Measurements from ENCODE around the gene XRCC5. TPM values are rescaled to one million over a fixed set of nuclear protein-coding genes. Genes with fewer than 3 reads are reported as not detected.
A peak's percentile ranks its signal among the peaks of the same experiment; 100 is the strongest.

Gene XRCC5
- total RNA-seq, 1 experiment from 2014 or later, result 424 TPM

DNA sequence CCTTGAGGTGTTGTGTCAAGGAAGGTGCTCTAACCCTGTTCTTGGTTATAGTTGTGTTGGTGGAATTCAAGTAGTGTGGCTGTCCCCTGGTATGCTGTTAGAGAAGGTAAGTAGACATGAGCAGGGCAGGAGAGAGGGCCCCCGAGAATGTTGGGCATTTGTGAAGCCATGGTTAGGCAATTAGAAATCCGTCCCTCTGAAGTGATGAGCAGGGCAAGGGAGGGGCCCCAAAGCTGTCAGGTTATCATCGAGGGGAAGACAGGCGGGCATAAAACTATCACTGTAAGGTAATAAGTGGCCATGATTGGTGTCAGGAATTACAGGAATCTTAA is 5.2 kb downstream of the XRCC5 start:
- Histone ChIP-seq H3K4me2 (ENCODE audit: low read length) (peak overlapping the region; percentile 41), H3K27me3 (ENCODE audit: insufficient read depth, low read length) (no peaks in the 10 kb centered on the region), H3K36me3 (ENCODE audit: control insufficient read depth in 1 of 2, insufficient read depth in 2 of 2, low read length in 2 of 2) (peaks cover 49 to 80% of the 10 kb centered on the region in 2 experiments), H3K9ac (ENCODE audit: low read length) (no peak overlapping the region), H4K20me1 (ENCODE audit: insufficient read depth) (peaks cover 33% of the 10 kb centered on the region; the same call in 1 of the 2 replicates), H3K79me2 (ENCODE audit: insufficient read depth, low read length) (peaks cover 94% of the 10 kb centered on the region), H3K27ac (ENCODE audit: low read depth, low read length) (peak overlapping the region; percentile 23), H3K9me3 (ENCODE audit: control insufficient read depth in 1 of 2, insufficient read depth in 1 of 2, low read depth in 1 of 2, low read length in 2 of 2) (no peaks in the 10 kb centered on the region), H2AFZ (ENCODE audit: low read depth, low read length, poor library complexity, severe bottlenecking) (no peak overlapping the region), H3K4me3 (replicated peaks in 1 of 2; ENCODE audit: low read depth in 1 of 2, low read length in 2 of 2) (no peak overlapping the region), H3K4me1 (ENCODE audit: control insufficient read depth in 1 of 2, insufficient read depth in 2 of 2, low read length in 2 of 2) (peaks cover 7 to 22% of the 10 kb centered on the region in 2 experiments; a peak in 3 of 4 replicates), H3K9me2 (ENCODE audit: insufficient read depth) (no peaks in the 10 kb centered on the region)
- ChIA-PET POLR2A (interaction anchor here (0.7 to 0.9 kb wide), 3 partner anchors 12 to 35 kb away, joined by 3 read pairs; no protein-coding TSS in a partner anchor), CTCF (interaction anchor here (0.6 to 1.2 kb wide), 12 partner anchors 9 to 56 kb away, joined by 3 to 12 read pairs (median 4); partner anchors contain the start of genes PECR and TMEM169), RAD21 (ENCODE audit: low non-redundant PET in 1 of 2, low total read pairs in 2 of 2, uncharacterized antibody in 2 of 2, unreplicated experiment in 2 of 2) (no interaction called here)
- DNase-seq (ENCODE audit: low read depth, low spot score) (no peak), ATAC-seq (peak; percentile 53)
- no TSS peak for BruUV-seq (replicated peaks)
- TF ChIP-seq ZFX (IDR thresholded peaks at IDR 0.05), result no peak
- no peak for TF ChIP-seq EZH2phosphoT487 (IDR thresholded peaks at IDR 0.05; ENCODE audit: borderline replicate concordance)
- TF ChIP-seq, protein P1, sequence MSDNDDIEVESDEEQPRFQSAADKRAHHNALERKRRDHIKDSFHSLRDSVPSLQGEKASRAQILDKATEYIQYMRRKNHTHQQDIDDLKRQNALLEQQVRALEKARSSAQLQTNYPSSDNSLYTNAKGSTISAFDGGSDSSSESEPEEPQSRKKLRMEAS (IDR thresholded peaks at IDR 0.05), result no peak
- TF ChIP-seq, protein P2, sequence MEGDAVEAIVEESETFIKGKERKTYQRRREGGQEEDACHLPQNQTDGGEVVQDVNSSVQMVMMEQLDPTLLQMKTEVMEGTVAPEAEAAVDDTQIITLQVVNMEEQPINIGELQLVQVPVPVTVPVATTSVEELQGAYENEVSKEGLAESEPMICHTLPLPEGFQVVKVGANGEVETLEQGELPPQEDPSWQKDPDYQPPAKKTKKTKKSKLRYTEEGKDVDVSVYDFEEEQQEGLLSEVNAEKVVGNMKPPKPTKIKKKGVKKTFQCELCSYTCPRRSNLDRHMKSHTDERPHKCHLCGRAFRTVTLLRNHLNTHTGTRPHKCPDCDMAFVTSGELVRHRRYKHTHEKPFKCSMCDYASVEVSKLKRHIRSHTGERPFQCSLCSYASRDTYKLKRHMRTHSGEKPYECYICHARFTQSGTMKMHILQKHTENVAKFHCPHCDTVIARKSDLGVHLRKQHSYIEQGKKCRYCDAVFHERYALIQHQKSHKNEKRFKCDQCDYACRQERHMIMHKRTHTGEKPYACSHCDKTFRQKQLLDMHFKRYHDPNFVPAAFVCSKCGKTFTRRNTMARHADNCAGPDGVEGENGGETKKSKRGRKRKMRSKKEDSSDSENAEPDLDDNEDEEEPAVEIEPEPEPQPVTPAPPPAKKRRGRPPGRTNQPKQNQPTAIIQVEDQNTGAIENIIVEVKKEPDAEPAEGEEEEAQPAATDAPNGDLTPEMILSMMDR (IDR thresholded peaks at IDR 0.05 in 2 of 3, conservative IDR thresholded peaks at IDR 0.05 in 1 of 3; ENCODE audit: borderline replicate concordance in 1 of 3, insufficient read depth in 1 of 3, low read depth in 2 of 3, low read length in 2 of 3), result no peak
- TF ChIP-seq POLR2A (IDR thresholded peaks at IDR 0.05; ENCODE audit: borderline replicate concordance, extremely low read depth, insufficient read depth, insufficient read length), result no peak
- TF ChIP-seq, protein P3, sequence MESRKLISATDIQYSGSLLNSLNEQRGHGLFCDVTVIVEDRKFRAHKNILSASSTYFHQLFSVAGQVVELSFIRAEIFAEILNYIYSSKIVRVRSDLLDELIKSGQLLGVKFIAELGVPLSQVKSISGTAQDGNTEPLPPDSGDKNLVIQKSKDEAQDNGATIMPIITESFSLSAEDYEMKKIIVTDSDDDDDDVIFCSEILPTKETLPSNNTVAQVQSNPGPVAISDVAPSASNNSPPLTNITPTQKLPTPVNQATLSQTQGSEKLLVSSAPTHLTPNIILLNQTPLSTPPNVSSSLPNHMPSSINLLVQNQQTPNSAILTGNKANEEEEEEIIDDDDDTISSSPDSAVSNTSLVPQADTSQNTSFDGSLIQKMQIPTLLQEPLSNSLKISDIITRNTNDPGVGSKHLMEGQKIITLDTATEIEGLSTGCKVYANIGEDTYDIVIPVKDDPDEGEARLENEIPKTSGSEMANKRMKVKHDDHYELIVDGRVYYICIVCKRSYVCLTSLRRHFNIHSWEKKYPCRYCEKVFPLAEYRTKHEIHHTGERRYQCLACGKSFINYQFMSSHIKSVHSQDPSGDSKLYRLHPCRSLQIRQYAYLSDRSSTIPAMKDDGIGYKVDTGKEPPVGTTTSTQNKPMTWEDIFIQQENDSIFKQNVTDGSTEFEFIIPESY (IDR thresholded peaks at IDR 0.05; ENCODE audit: extremely low read depth, insufficient replicate concordance, low read length), result no peak
- TF ChIP-seq CEBPB (IDR thresholded peaks at IDR 0.05; ENCODE audit: low read depth), result no peak
- no peak for TF ChIP-seq JUND (IDR thresholded peaks at IDR 0.05)
- TF ChIP-seq SP1 (IDR thresholded peaks at IDR 0.05; ENCODE audit: low read depth), result no peak
- TF ChIP-seq FOSL1 (IDR thresholded peaks at IDR 0.05; ENCODE audit: low read depth), result no peak
- TF ChIP-seq EGR1 (IDR thresholded peaks at IDR 0.05; ENCODE audit: low read depth), result no peak
- no peak for TF ChIP-seq POLR2AphosphoS5 (IDR thresholded peaks at IDR 0.05; ENCODE audit: low read depth, low read length)
- no peak for TF ChIP-seq TCF7L2 (IDR thresholded peaks at IDR 0.05; ENCODE audit: borderline replicate concordance, extremely low read depth, insufficient read depth, insufficient read length)
- TF ChIP-seq SIN3A (IDR thresholded peaks at IDR 0.05; ENCODE audit: low read depth), result no peak
- TF ChIP-seq ELF1 (IDR thresholded peaks at IDR 0.05; ENCODE audit: borderline replicate concordance, low read depth), result no peak
- TF ChIP-seq, protein P4, sequence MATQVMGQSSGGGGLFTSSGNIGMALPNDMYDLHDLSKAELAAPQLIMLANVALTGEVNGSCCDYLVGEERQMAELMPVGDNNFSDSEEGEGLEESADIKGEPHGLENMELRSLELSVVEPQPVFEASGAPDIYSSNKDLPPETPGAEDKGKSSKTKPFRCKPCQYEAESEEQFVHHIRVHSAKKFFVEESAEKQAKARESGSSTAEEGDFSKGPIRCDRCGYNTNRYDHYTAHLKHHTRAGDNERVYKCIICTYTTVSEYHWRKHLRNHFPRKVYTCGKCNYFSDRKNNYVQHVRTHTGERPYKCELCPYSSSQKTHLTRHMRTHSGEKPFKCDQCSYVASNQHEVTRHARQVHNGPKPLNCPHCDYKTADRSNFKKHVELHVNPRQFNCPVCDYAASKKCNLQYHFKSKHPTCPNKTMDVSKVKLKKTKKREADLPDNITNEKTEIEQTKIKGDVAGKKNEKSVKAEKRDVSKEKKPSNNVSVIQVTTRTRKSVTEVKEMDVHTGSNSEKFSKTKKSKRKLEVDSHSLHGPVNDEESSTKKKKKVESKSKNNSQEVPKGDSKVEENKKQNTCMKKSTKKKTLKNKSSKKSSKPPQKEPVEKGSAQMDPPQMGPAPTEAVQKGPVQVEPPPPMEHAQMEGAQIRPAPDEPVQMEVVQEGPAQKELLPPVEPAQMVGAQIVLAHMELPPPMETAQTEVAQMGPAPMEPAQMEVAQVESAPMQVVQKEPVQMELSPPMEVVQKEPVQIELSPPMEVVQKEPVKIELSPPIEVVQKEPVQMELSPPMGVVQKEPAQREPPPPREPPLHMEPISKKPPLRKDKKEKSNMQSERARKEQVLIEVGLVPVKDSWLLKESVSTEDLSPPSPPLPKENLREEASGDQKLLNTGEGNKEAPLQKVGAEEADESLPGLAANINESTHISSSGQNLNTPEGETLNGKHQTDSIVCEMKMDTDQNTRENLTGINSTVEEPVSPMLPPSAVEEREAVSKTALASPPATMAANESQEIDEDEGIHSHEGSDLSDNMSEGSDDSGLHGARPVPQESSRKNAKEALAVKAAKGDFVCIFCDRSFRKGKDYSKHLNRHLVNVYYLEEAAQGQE (IDR thresholded peaks at IDR 0.05; ENCODE audit: low read depth), result no peak
- no peak for TF ChIP-seq CBX3 (IDR thresholded peaks at IDR 0.05; ENCODE audit: low read depth)
- no peak for TF ChIP-seq EZH2 (IDR thresholded peaks at IDR 0.05)
- intact Hi-C loops (cut with micrococcal nuclease), result loop anchor here (5.0 kb wide), 2 partner anchors 288 to 388 kb away; no protein-coding TSS in a partner anchor

Measured in HCT116 (cell line).